Measurements from ENCODE around the gene DAPL1. TPM values are rescaled to one million over a fixed set of nuclear protein-coding genes. Genes with fewer than 3 reads are reported as not detected.
"Not testable (repeated sequence)": the region's sequence is repeated elsewhere in the genome, so short reads cannot be mapped to it uniquely, and the experiment has no call there.

The DAPL1 gene
- total RNA-seq, 1 donor, result not detected

- Histone ChIP-seq H3K9me3 (ENCODE audit: low read depth, low read length) (no peaks in the 10 kb centered on the region), H3K27me3 (ENCODE audit: insufficient read depth, low read length) (no peaks in the 10 kb centered on the region), H3K4me1 (ENCODE audit: insufficient read depth, low read length) (no peaks in the 10 kb centered on the region), H3K4me3 (ENCODE audit: low read length) (no peak overlapping the region)
Observed at GRCh38 chr2:158825021-158825420, 29.9 kb downstream of the DAPL1 start.

- Histone ChIP-seq H3K4me1 (ENCODE audit: insufficient read depth, low read length) (no peaks in the 10 kb centered on the region), H3K4me3 (ENCODE audit: low read length) (no peak overlapping the region), H3K9me3 (ENCODE audit: low read depth, low read length) (no peaks in the 10 kb centered on the region), H3K27me3 (ENCODE audit: insufficient read depth, low read length) (no peaks in the 10 kb centered on the region)
Observed at GRCh38 chr2:158826965-158827364, 31.8 kb downstream of the DAPL1 start.

- Histone ChIP-seq H3K4me3 (ENCODE audit: low read length) (no peak overlapping the region), H3K9me3 (ENCODE audit: low read depth, low read length) (no peaks in the 10 kb centered on the region), H3K4me1 (ENCODE audit: insufficient read depth, low read length) (no peaks in the 10 kb centered on the region), H3K27me3 (ENCODE audit: insufficient read depth, low read length) (no peaks in the 10 kb centered on the region)
Observed at GRCh38 chr2:158828378-158829164, 33.5 kb downstream of the DAPL1 start.

- Histone ChIP-seq H3K27me3 (ENCODE audit: insufficient read depth, low read length) (no peaks in the 10 kb centered on the region), H3K4me3 (ENCODE audit: low read length) (no peak overlapping the region), H3K9me3 (ENCODE audit: low read depth, low read length) (no peaks in the 10 kb centered on the region), H3K4me1 (ENCODE audit: insufficient read depth, low read length) (no peaks in the 10 kb centered on the region)
Observed at GRCh38 chr2:158829167-158829566, 34.0 kb downstream of the DAPL1 start.

GRCh38 chr2:158830201-158830600, 35.1 kb downstream of the DAPL1 start:
- no peaks in the 10 kb centered on the region for H3K9me3 ChIP-seq (ENCODE audit: low read depth, low read length)
- H3K4me3 ChIP-seq (ENCODE audit: low read length), result no peak overlapping the region
- no peaks in the 10 kb centered on the region for H3K27me3 ChIP-seq (ENCODE audit: insufficient read depth, low read length)

GRCh38 chr2:158835431-158835830, 40.3 kb downstream of the DAPL1 start:
- H3K9me3 ChIP-seq (ENCODE audit: low read depth, low read length), result no peaks in the 10 kb centered on the region
- H3K27me3 ChIP-seq (ENCODE audit: insufficient read depth, low read length), result no peaks in the 10 kb centered on the region
- no peak overlapping the region for H3K4me3 ChIP-seq (ENCODE audit: low read length)
- no peaks in the 10 kb centered on the region for H3K4me1 ChIP-seq (ENCODE audit: insufficient read depth, low read length)

More at GRCh38 chr2:158830201-158830600, 35.1 kb downstream of the DAPL1 start:
- H3K4me1 ChIP-seq (ENCODE audit: insufficient read depth, low read length), result no peaks in the 10 kb centered on the region

GRCh38 chr2:158837645-158838044, 42.5 kb downstream of the DAPL1 start:
- Histone ChIP-seq H3K9me3 (ENCODE audit: low read depth, low read length) (no peaks in the 10 kb centered on the region), H3K27me3 (ENCODE audit: insufficient read depth, low read length) (no peaks in the 10 kb centered on the region), H3K4me1 (ENCODE audit: insufficient read depth, low read length) (no peaks in the 10 kb centered on the region), H3K4me3 (ENCODE audit: low read length) (no peak overlapping the region)

- H3K4me3 ChIP-seq (ENCODE audit: low read length), result no peak overlapping the region
- no peaks in the 10 kb centered on the region for H3K27me3 ChIP-seq (ENCODE audit: insufficient read depth, low read length)
- no peaks in the 10 kb centered on the region for H3K4me1 ChIP-seq (ENCODE audit: insufficient read depth, low read length)
- H3K9me3 ChIP-seq (ENCODE audit: low read depth, low read length), result no peaks in the 10 kb centered on the region
Observed at GRCh38 chr2:158841850-158842249, 46.7 kb downstream of the DAPL1 start.

GRCh38 chr2:158845444-158845843, 50.3 kb downstream of the DAPL1 start:
- Histone ChIP-seq H3K4me3 (ENCODE audit: low read length) (no peak overlapping the region), H3K27me3 (ENCODE audit: insufficient read depth, low read length) (no peaks in the 10 kb centered on the region), H3K4me1 (ENCODE audit: insufficient read depth, low read length) (no peaks in the 10 kb centered on the region), H3K9me3 (ENCODE audit: low read depth, low read length) (no peaks in the 10 kb centered on the region)

- Histone ChIP-seq H3K4me1 (ENCODE audit: insufficient read depth, low read length) (no peaks in the 10 kb centered on the region), H3K4me3 (ENCODE audit: low read length) (no peak overlapping the region), H3K27me3 (ENCODE audit: insufficient read depth, low read length) (no peaks in the 10 kb centered on the region), H3K9me3 (ENCODE audit: low read depth, low read length) (no peaks in the 10 kb centered on the region)
Observed at GRCh38 chr2:158845859-158846258, 50.7 kb downstream of the DAPL1 start.

- H3K9me3 ChIP-seq (ENCODE audit: low read depth, low read length); H3K4me1 ChIP-seq (ENCODE audit: insufficient read depth, low read length); H3K27me3 ChIP-seq (ENCODE audit: insufficient read depth, low read length); H3K4me3 ChIP-seq (ENCODE audit: low read length): not testable (repeated sequence)
Observed at GRCh38 chr2:158847526-158847925, 52.4 kb downstream of the DAPL1 start.

- not testable (repeated sequence) for H3K4me1 ChIP-seq (ENCODE audit: insufficient read depth, low read length); H3K9me3 ChIP-seq (ENCODE audit: low read depth, low read length); H3K27me3 ChIP-seq (ENCODE audit: insufficient read depth, low read length); H3K4me3 ChIP-seq (ENCODE audit: low read length)
Observed at GRCh38 chr2:158848031-158848970, 53.2 kb downstream of the DAPL1 start.

GRCh38 chr2:158860179-158860578, 65.1 kb downstream of the DAPL1 start:
- H3K4me3 ChIP-seq (ENCODE audit: low read length); H3K9me3 ChIP-seq (ENCODE audit: low read depth, low read length); H3K4me1 ChIP-seq (ENCODE audit: insufficient read depth, low read length); H3K27me3 ChIP-seq (ENCODE audit: insufficient read depth, low read length): not testable (repeated sequence)

- H3K4me1 ChIP-seq (ENCODE audit: insufficient read depth, low read length); H3K9me3 ChIP-seq (ENCODE audit: low read depth, low read length); H3K4me3 ChIP-seq (ENCODE audit: low read length); H3K27me3 ChIP-seq (ENCODE audit: insufficient read depth, low read length): not testable (repeated sequence)
Observed at GRCh38 chr2:158861626-158862025, 66.5 kb downstream of the DAPL1 start.

- H3K4me3 ChIP-seq (ENCODE audit: low read length); H3K4me1 ChIP-seq (ENCODE audit: insufficient read depth, low read length); H3K27me3 ChIP-seq (ENCODE audit: insufficient read depth, low read length); H3K9me3 ChIP-seq (ENCODE audit: low read depth, low read length): not testable (repeated sequence)
Observed at GRCh38 chr2:158865469-158865868, 70.4 kb downstream of the DAPL1 start.
